HEK293 (cell line): Measurements from ENCODE around the gene TUBB4A.

Experiments used
- CTCF ChIA-PET: fragments of 350-600 bp; formaldehyde crosslinking; extraction: SDS; loops from one replicate; lab custom pipeline; 2021; ENCODE audit warnings: antibody characterized with exemption; lab: Yijun Ruan, JAX
- POLR2A ChIA-PET: fragments of 300-600 bp; formaldehyde crosslinking; extraction: SDS; loops from one replicate; lab custom pipeline; 2020; ENCODE audit warnings: antibody characterized with exemption, inconsistent platforms; lab: Yijun Ruan, JAX
- H3K27ac ChIP-seq: fragments of 200-500 bp; sonication (Bioruptor generic); 2 replicates; pipeline ENCODE4 v1.5.1; 2014; ENCODE audit warnings: low read depth, low read length, control low read depth, inconsistent platforms; ENCODE audit errors: extremely low read depth
- H3K36me3 ChIP-seq, 2 experiments: fragments of 200-500 bp in 1 of 2; sonication (Bioruptor generic) in 1 of 2; 1 replicate in 1 of 2; 2 replicates in 1 of 2; pipeline ENCODE4 v1.5.1; 2014 to 2017; ENCODE audit warnings: inconsistent platforms in 2 of 2, low read length in 2 of 2; ENCODE audit not compliant: control insufficient read depth in 2 of 2, insufficient read depth in 1 of 2
- H3K4me1 ChIP-seq: fragments of 200-500 bp; sonication (Bioruptor generic); 2 replicates; pipeline ENCODE4 v1.5.1; 2014; ENCODE audit warnings: mild to moderate bottlenecking, low read length, inconsistent platforms; ENCODE audit not compliant: control insufficient read depth, insufficient read depth
- H3K4me3 ChIP-seq: 2 replicates; pipeline ENCODE4 v1.5.1; 2011; ENCODE audit warnings: low read depth, mild to moderate bottlenecking, control low read depth, low read length, moderate library complexity
- H3K9me3 ChIP-seq: fragments of 200-500 bp; sonication (Bioruptor generic); 2 replicates; pipeline ENCODE4 v1.5.1; 2014; ENCODE audit warnings: low read depth, low read length, inconsistent platforms; ENCODE audit not compliant: control insufficient read depth, insufficient read depth
- CTCF ChIP-seq: fragments of 450-650 bp; formaldehyde crosslinking; IDR thresholded peaks from 2 replicates; pipeline ENCODE4 v1.5.1; 2016; ENCODE audit warnings: missing biosample characterization, missing genetic modification characterization
- EGR2 ChIP-seq: fragments of 450-650 bp; formaldehyde crosslinking; IDR thresholded peaks from 2 replicates; pipeline ENCODE4 v1.5.1; 2016; ENCODE audit warnings: low read depth, missing biosample characterization, missing genetic modification characterization
- GLIS2 ChIP-seq: fragments of 450-650 bp; formaldehyde crosslinking; IDR thresholded peaks from 2 replicates; pipeline ENCODE4 v1.5.1; 2016; ENCODE audit warnings: missing biosample characterization, missing genetic modification characterization
- IKZF3 ChIP-seq: fragments of 450-650 bp; IDR thresholded peaks from 2 replicates; pipeline ENCODE4 v1.5.0; 2018; ENCODE audit warnings: missing biosample characterization, mild to moderate bottlenecking, missing genetic modification characterization, moderate library complexity
- KLF1 ChIP-seq: fragments of 450-650 bp; formaldehyde crosslinking; IDR thresholded peaks from 2 replicates; pipeline ENCODE4 v1.5.1; 2016; ENCODE audit warnings: missing biosample characterization, missing genetic modification characterization
- KLF16 ChIP-seq: fragments of 450-650 bp; formaldehyde crosslinking; IDR thresholded peaks from 2 replicates; pipeline ENCODE4 v1.5.1; 2017; ENCODE audit warnings: missing biosample characterization, missing genetic modification characterization
- PRDM2 ChIP-seq: fragments of 450-650 bp; formaldehyde crosslinking; IDR thresholded peaks from 2 replicates; pipeline ENCODE4 v1.5.1; 2016; ENCODE audit warnings: missing biosample characterization, missing genetic modification characterization, borderline replicate concordance
- SCRT1 ChIP-seq: fragments of 450-650 bp; formaldehyde crosslinking; IDR thresholded peaks from 2 replicates; pipeline ENCODE4 v1.5.1; 2016; ENCODE audit warnings: missing biosample characterization, missing genetic modification characterization, borderline replicate concordance
- SCRT2 ChIP-seq: fragments of 450-650 bp; formaldehyde crosslinking; IDR thresholded peaks from 2 replicates; pipeline ENCODE4 v1.5.1; 2016; ENCODE audit warnings: missing biosample characterization, missing genetic modification characterization
- TSHZ1 ChIP-seq: fragments of 450-650 bp; formaldehyde crosslinking; IDR thresholded peaks from 2 replicates; pipeline ENCODE4 v1.5.1; 2016; ENCODE audit warnings: missing biosample characterization, missing genetic modification characterization, borderline replicate concordance
- YY1 ChIP-seq: fragments of 450-650 bp; formaldehyde crosslinking; IDR thresholded peaks from 2 replicates; pipeline ENCODE4 v1.5.1; 2018; ENCODE audit warnings: missing biosample characterization, missing genetic modification characterization
- ZNF140 ChIP-seq: fragments of 450-650 bp; formaldehyde crosslinking; IDR thresholded peaks from 2 replicates; pipeline ENCODE4 v1.5.1; 2016; ENCODE audit warnings: missing biosample characterization, missing genetic modification characterization
- ZNF19 ChIP-seq: fragments of 450-650 bp; formaldehyde crosslinking; IDR thresholded peaks from 2 replicates; pipeline ENCODE4; 2016; ENCODE audit warnings: missing biosample characterization, missing genetic modification characterization, low read depth
- ZNF274 ChIP-seq, 2 experiments: fragments of 200-500 bp in 1 of 2; fragments of 450-650 bp in 1 of 2; sonication (Bioruptor generic) in 1 of 2; formaldehyde crosslinking in 1 of 2; IDR thresholded peaks; 2 replicates each; pipeline versions ENCODE4 v1.5.1 to v1.6.1; 2014 to 2016; ENCODE audit warnings: borderline replicate concordance in 1 of 2, inconsistent platforms in 1 of 2, low read length in 1 of 2, missing biosample characterization in 1 of 2, missing genetic modification characterization in 1 of 2
- ZNF341 ChIP-seq: fragments of 450-650 bp; formaldehyde crosslinking; IDR thresholded peaks from 2 replicates; pipeline ENCODE4; 2016; ENCODE audit warnings: low read depth, missing biosample characterization, missing genetic modification characterization
- ZNF548 ChIP-seq: fragments of 450-650 bp; formaldehyde crosslinking; IDR thresholded peaks from 2 replicates; pipeline ENCODE4 v1.5.1; 2016; ENCODE audit warnings: missing biosample characterization, missing genetic modification characterization
- ZNF777 ChIP-seq: fragments of 450-650 bp; formaldehyde crosslinking; IDR thresholded peaks from 2 replicates; pipeline ENCODE4 v1.5.1; 2017; ENCODE audit warnings: missing biosample characterization, missing genetic modification characterization, borderline replicate concordance
- ZNF785 ChIP-seq: fragments of 450-650 bp; formaldehyde crosslinking; IDR thresholded peaks from 2 replicates; pipeline ENCODE4 v1.5.1; 2016; ENCODE audit warnings: missing biosample characterization, missing genetic modification characterization
- ZNF837 ChIP-seq: fragments of 450-650 bp; formaldehyde crosslinking; IDR thresholded peaks from 2 replicates; pipeline ENCODE4 v1.5.1; 2016; ENCODE audit warnings: missing biosample characterization, missing genetic modification characterization
- ZSCAN30 ChIP-seq: fragments of 450-650 bp; IDR thresholded peaks from 2 replicates; pipeline ENCODE4 v1.5.1; 2018; ENCODE audit warnings: missing biosample characterization, mild to moderate bottlenecking, missing genetic modification characterization, moderate library complexity
- TF ChIP-seq, protein P1 (sequence below): fragments of 450-650 bp; formaldehyde crosslinking; IDR thresholded peaks from 2 replicates; pipeline ENCODE4 v1.5.1; 2016; ENCODE audit warnings: missing biosample characterization, missing genetic modification characterization
- TF ChIP-seq, protein P2 (sequence below): fragments of 450-650 bp; formaldehyde crosslinking; IDR thresholded peaks from 2 replicates; pipeline ENCODE4 v1.5.1; 2016; ENCODE audit warnings: missing biosample characterization, missing genetic modification characterization

TUBB4A gene

DNA sequence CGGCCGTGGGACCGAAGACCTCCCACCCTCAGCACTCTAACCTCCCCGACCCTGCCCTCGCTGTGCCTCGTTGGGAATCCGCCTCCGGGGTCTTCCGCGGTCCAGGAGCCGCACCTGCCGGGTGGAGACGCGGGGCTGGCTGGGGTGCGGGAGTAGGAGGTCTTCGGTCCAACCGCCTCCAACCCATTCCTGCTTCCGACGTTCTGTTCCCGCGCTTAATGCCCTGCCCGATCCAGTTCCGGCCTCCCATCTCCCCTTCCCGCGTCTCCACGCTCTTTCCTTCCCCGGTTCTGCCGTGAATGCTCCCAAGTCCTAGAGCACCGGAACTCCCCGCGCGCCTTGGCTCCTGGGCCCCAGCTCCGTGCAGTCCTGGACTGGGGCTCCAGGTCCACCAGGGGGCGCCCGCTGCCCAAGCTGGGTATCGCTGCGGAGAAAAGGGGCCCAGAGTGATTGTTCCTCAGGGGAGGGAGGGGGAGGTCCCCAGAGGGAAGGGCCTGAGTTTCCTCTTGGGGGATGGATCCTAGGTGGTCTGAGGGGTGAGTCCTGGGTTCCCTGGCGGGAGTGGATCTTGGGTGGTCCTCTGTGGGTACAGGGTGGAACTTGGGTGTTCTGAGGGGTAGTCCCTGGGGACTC lies 14.7 kb upstream of the TUBB4A start (continued):
- TF ChIP-seq TSHZ1 (tag by site-specific recombination) (0 out of 2 replicates have a peak, but pooled peaks have one; percentile 9), YY1 (tag by site-specific recombination) (no peak; the same call in 1 of the 2 replicates)

- ChIA-PET POLR2A (interaction anchor here (0.5 to 1.6 kb wide), 7 partner anchors 9 to 347 kb away, joined by 3 to 17 read pairs (median 4); partner anchors contain the start of genes SLC25A23, TNFSF9 and TUBB4A), CTCF (interaction anchor here (0.5 to 2.9 kb wide), 28 partner anchors 9 to 1569 kb away, joined by 3 to 20 read pairs (median 4); partner anchors contain the start of genes DENND1C, FUT3, GPR108 and VAV1)
- Histone ChIP-seq H3K4me3 (peak overlapping the region; percentile 57), H3K4me1 (no peaks in the 10 kb centered on the region), H3K36me3 (no peaks in the 10 kb centered on the region), H3K9me3 (no peaks in the 10 kb centered on the region), H3K27ac (peak overlapping the region; percentile 69; the same call in 1 of the 2 replicates)
- TF ChIP-seq ZNF140 (no peak), SCRT1 (tag by site-specific recombination) (no peak), SCRT2 (tag by site-specific recombination) (no peak), KLF1 (tag by site-specific recombination) (peak; percentile 59), EGR2 (tag by site-specific recombination) (peak; percentile 98), ZNF777 (tag by site-specific recombination) (no peak), PRDM2 (tag by site-specific recombination) (no peak), ZNF274 (IDR thresholded peaks at IDR 0.05; ENCODE audit: low read length) (no peak), ZNF274 (tag by site-specific recombination; IDR thresholded peaks at IDR 0.05; ENCODE audit: borderline replicate concordance) (no peak), ZNF548 (tag by site-specific recombination) (no peak), ZNF837 (tag by site-specific recombination) (no peak), CTCF (tag by site-specific recombination) (no peak), ZNF19 (tag by site-specific recombination) (no peak), KLF16 (tag by site-specific recombination) (peak; percentile 63; the same call in 1 of the 2 replicates), ZSCAN30 (tag by site-specific recombination) (no peak), ZNF785 (tag by site-specific recombination) (no peak), ZNF341 (tag by site-specific recombination) (peak; percentile 53), GLIS2 (tag by site-specific recombination) (peak; percentile 22; the same call in 1 of the 2 replicates), IKZF3 (tag by site-specific recombination) (peak; percentile 91)
- TF ChIP-seq, protein P1, sequence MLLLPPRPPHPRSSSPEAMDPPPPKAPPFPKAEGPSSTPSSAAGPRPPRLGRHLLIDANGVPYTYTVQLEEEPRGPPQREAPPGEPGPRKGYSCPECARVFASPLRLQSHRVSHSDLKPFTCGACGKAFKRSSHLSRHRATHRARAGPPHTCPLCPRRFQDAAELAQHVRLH (tag by site-specific recombination) = no peak
- TF ChIP-seq, protein P2, sequence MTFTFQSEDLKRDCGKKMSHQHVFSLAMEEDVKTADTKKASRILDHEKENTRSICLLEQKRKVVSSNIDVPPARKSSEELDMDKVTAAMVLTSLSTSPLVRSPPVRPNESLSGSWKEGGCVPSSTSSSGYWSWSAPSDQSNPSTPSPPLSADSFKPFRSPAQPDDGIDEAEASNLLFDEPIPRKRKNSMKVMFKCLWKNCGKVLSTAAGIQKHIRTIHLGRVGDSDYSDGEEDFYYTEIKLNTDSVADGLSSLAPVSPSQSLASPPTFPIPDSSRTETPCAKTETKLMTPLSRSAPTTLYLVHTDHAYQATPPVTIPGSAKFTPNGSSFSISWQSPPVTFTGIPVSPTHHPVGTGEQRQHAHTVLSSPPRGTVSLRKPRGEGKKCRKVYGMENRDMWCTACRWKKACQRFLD (tag by site-specific recombination) = no peak
Observed at GRCh38 chr19:6516018-6516658, 14.0 kb upstream of the TUBB4A start.
